ENCODE measurements around the gene CCDC183. TPM values are rescaled to one million over a fixed set of nuclear protein-coding genes. Genes with fewer than 3 reads are reported as not detected.

The CCDC183 gene
- total and polyA plus RNA-seq, 2 of the 4 experiments (the other 2 are of a cell fraction), result under 0.01 to 0.29 TPM

- Histone ChIP-seq H3K14ac (replicated peaks; ENCODE audit: low read depth, low read length) (no peak overlapping the region), H3K9ac (ENCODE audit: low read depth, low read length) (no peak overlapping the region), H2BK5ac (ENCODE audit: low read depth, low read length, poor library complexity, severe bottlenecking) (no peak overlapping the region), H3K4ac (ENCODE audit: low read depth, low read length) (no peak overlapping the region), H2BK15ac (ENCODE audit: low read depth, low read length) (no peak overlapping the region), H4K5ac (ENCODE audit: low read depth, low read length) (no peak overlapping the region), H3K18ac (ENCODE audit: low read depth, low read length) (no peak overlapping the region), H2BK120ac (ENCODE audit: low read depth, low read length) (no peak overlapping the region), H3K4me3 (ENCODE audit: insufficient read depth, low read depth, low read length) (no peak overlapping the region), H2BK20ac (ENCODE audit: low read depth, low read length) (no peak overlapping the region), H4K20me1 (ENCODE audit: insufficient read depth, low read length) (peaks cover 14% of the 10 kb centered on the region), H4K91ac (ENCODE audit: insufficient read depth, low read depth, low read length) (no peak overlapping the region), H3K56ac (ENCODE audit: extremely low read depth, insufficient read depth, low read length) (no peak overlapping the region), H3K27me3 (ENCODE audit: control insufficient read depth, insufficient read depth, low read length) (peaks cover 2% of the 10 kb centered on the region; the same call in 1 of the 2 replicates), H3K27ac (ENCODE audit: insufficient read depth, low read length) (no peak overlapping the region), H3K36me3 (ENCODE audit: control insufficient read depth, insufficient read depth, low read length) (peaks cover 8% of the 10 kb centered on the region; the same call in 1 of the 2 replicates), H2AFZ (replicated peaks; ENCODE audit: low read length, poor library complexity) (no peak overlapping the region), H2AK5ac (ENCODE audit: low read depth, low read length) (0 out of 2 replicates have a peak overlapping the region, but pooled peaks have one; percentile 16), H3K9me1 (ENCODE audit: insufficient read depth, low read length) (no peaks in the 10 kb centered on the region), H3K79me1 (ENCODE audit: low read depth in 1 of 2, low read length in 2 of 2) (peaks cover 3 to 24% of the 10 kb centered on the region in 2 experiments; a peak in 3 of 4 replicates), H3K9me3 (ENCODE audit: control insufficient read depth, insufficient read depth, low read length) (no peaks in the 10 kb centered on the region), H2AK9ac (replicated peaks; ENCODE audit: low read depth, low read length, poor library complexity) (peak overlapping the region; percentile 76), H3K4me2 (ENCODE audit: low read depth, low read length) (no peak overlapping the region; the same call in 1 of the 2 replicates), H4K8ac (ENCODE audit: low read depth in 2 of 2, low read length in 2 of 2) (no peak overlapping the region), H3K23ac (ENCODE audit: low read depth, low read length) (no peak overlapping the region), H3K4me1 (ENCODE audit: control insufficient read depth, insufficient read depth, low read length) (peaks cover 8% of the 10 kb centered on the region)
- TF ChIP-seq FOS (IDR thresholded peaks at IDR 0.05; ENCODE audit: low read depth, low read length) (no peak), USF2 (IDR thresholded peaks at IDR 0.05; ENCODE audit: low read depth, low read length) (no peak), CHD1 (IDR thresholded peaks at IDR 0.05; ENCODE audit: low read depth, low read length) (no peak), SMC3 (IDR thresholded peaks at IDR 0.05; ENCODE audit: low read depth, low read length) (no peak), MAZ (IDR thresholded peaks at IDR 0.05; ENCODE audit: borderline replicate concordance, low read depth, low read length) (no peak), BHLHE40 (IDR thresholded peaks at IDR 0.05; ENCODE audit: low read depth, low read length) (no peak), RFX5 (IDR thresholded peaks at IDR 0.05; ENCODE audit: low read depth, low read length) (no peak), MAFK (IDR thresholded peaks at IDR 0.05; ENCODE audit: low read depth, low read length) (no peak), POLR2A (IDR thresholded peaks at IDR 0.05; ENCODE audit: low read depth, low read length) (no peak), RAD21 (IDR thresholded peaks at IDR 0.05; ENCODE audit: low read length) (no peak), RCOR1 (IDR thresholded peaks at IDR 0.05; ENCODE audit: insufficient replicate concordance, low read length) (no peak)
- in situ Hi-C loops (cut with MboI; ENCODE audit: low sequenced_read_pairs), result no loop called here
- DNase-seq (no peak), ATAC-seq (ENCODE audit: low read depth) (no peak)
- no TSS peak for BruUV-seq (replicated peaks)
- CTCF ChIA-PET, result no interaction called here
- intact Hi-C loops (cut with micrococcal nuclease), result no loop called here
- dilution Hi-C loops (cut with HindIII; ENCODE audit: low sequenced_read_pairs, unreplicated experiment), result no loop called here
- 84% methylated on average over 7 of the region's 15 CpGs; no CpG with 5 or more reads in 1 of the 2 experiments for WGBS, 2 experiments (ENCODE audit: extremely low coverage in 2 of 2, insufficient read length in 1 of 2)
- POLR2A ChIA-PET (ENCODE audit: unreplicated experiment), result no interaction called here
These were observed 3.6 kb upstream of the CCDC183 start for GRCh38 chr9:136792321-136793085.
